ENCODE measurements around the gene OGT.
A peak's percentile ranks its signal among the peaks of the same experiment; 100 is the strongest.

Gene OGT

GRCh38 chrX:71622576-71623450, 89.9 kb downstream of the OGT start:
- peak; percentile 49 to 60 for DNase-seq (ENCODE audit: low read depth in 2 of 2)

GRCh38 chrX:71623714-71624113, 90.8 kb downstream of the OGT start:
- DNase-seq (ENCODE audit: low read depth in 2 of 2): no peak

- DNase-seq (ENCODE audit: low read depth in 2 of 2): no peak
Observed at GRCh38 chrX:71625471-71625870, 92.6 kb downstream of the OGT start.

All from stimulated activated CD4-positive, alpha-beta T cell treated with anti-CD3 and anti-CD28 coated beads, Interleukin-15, amount 100 ng/mL, for 48 hours (primary cell).